OCI-LY7 (cell line): ENCODE data around the gene GAREM1. TPM values are rescaled to one million over a fixed set of nuclear protein-coding genes. Genes with fewer than 3 reads are reported as not detected.

ENCODE experiments used
- BruUV-seq: library from RNA; stranded (reverse); fragments of 400-500 nt; replicated peaks from 2 replicates; lab custom pipeline; 2021; lab: Mats Ljungman, UMichigan
- CTCF ChIA-PET: fragments of 300-600 bp; sonication (Branson Sonifier 250); formaldehyde crosslinking; loops from one replicate; lab custom pipeline; 2022; ENCODE audit warnings: antibody characterized with exemption; ENCODE audit not compliant: unreplicated experiment; lab: Charles Lee
- POLR2A ChIA-PET: fragments of 300-600 bp; sonication (Branson Sonifier 250); formaldehyde crosslinking; loops from one replicate; lab custom pipeline; 2022; ENCODE audit warnings: antibody characterized with exemption; lab: Charles Lee
- DNase-seq: peaks from one replicate; pipeline ENCODE4 v3.0.0-alpha.2; 2015; ENCODE audit warnings: low spot score
- H2AFZ ChIP-seq: fragments of 200-600 bp; sonication (generic), shearing (Covaris generic); 2 replicates; pipeline ENCODE4 v1.6.1; 2014; ENCODE audit warnings: mild to moderate bottlenecking, antibody characterized with exemption, low read length, moderate library complexity
- H3K27ac ChIP-seq: fragments of 200-600 bp; sonication (generic); 2 replicates; pipeline ENCODE4 v1.5.1; 2014; ENCODE audit warnings: mixed run types, low read depth, mild to moderate bottlenecking, moderate library complexity, low read length, inconsistent platforms; ENCODE audit not compliant: poor library complexity, severe bottlenecking
- H3K36me3 ChIP-seq: fragments of 200-600 bp; sonication (generic); 2 replicates; pipeline ENCODE4 v1.6.1; 2014; ENCODE audit warnings: mild to moderate bottlenecking, antibody characterized with exemption, low read length, moderate library complexity, mixed read lengths; ENCODE audit not compliant: insufficient read depth
- H3K4me1 ChIP-seq: fragments of 200-600 bp; sonication (generic); 2 replicates; pipeline ENCODE4 v1.5.1; 2014; ENCODE audit warnings: mild to moderate bottlenecking, low read length; ENCODE audit not compliant: insufficient read depth, poor library complexity, severe bottlenecking
- H3K4me2 ChIP-seq: fragments of 200-600 bp; sonication (generic); 2 replicates; pipeline ENCODE4 v1.6.1; 2014; ENCODE audit warnings: mild to moderate bottlenecking, low read length
- H3K4me3 ChIP-seq: fragments of 200-600 bp; sonication (generic); 2 replicates; pipeline ENCODE4 v1.5.1; 2014; ENCODE audit warnings: mild to moderate bottlenecking, low read depth, low read length; ENCODE audit not compliant: poor library complexity, severe bottlenecking
- H3K79me2 ChIP-seq: fragments of 200-600 bp; sonication (generic); 2 replicates; pipeline ENCODE4 v1.6.1; 2016; ENCODE audit warnings: low read depth, mild to moderate bottlenecking, low read length, moderate library complexity, mixed read lengths; ENCODE audit not compliant: insufficient read depth
- H3K9me2 ChIP-seq: fragments of 200-600 bp; sonication (generic); 2 replicates; pipeline ENCODE4 v1.6.1; 2016; ENCODE audit warnings: mild to moderate bottlenecking, low read length, mixed read lengths; ENCODE audit not compliant: insufficient read depth
- H3K9me3 ChIP-seq: fragments of 200-600 bp; sonication (generic); 2 replicates; pipeline ENCODE4 v1.6.1; 2014; ENCODE audit warnings: mild to moderate bottlenecking, mixed run types, low read length, mixed read lengths
- H4K20me1 ChIP-seq: fragments of 200-600 bp; sonication (generic); 2 replicates; pipeline ENCODE4 v1.6.1; 2014; ENCODE audit warnings: mild to moderate bottlenecking, antibody characterized with exemption, low read length, moderate library complexity, mixed read lengths; ENCODE audit not compliant: insufficient read depth
- CTCF ChIP-seq: fragments of 200-600 bp; sonication (generic); conservative IDR thresholded peaks from 2 replicates; pipeline ENCODE4 v1.5.1; 2014; ENCODE audit warnings: mild to moderate bottlenecking, antibody characterized with exemption, low read length, moderate library complexity, mixed read lengths
- EZH2phosphoT487 ChIP-seq: fragments of 200-600 bp; sonication (generic); IDR thresholded peaks from 2 replicates; pipeline ENCODE4 v1.6.1; 2018; ENCODE audit warnings: low read depth, borderline replicate concordance, mild to moderate bottlenecking, mixed run types, antibody characterized with exemption, low read length, moderate library complexity, mixed read lengths
- intact Hi-C: fragments of 100-400 bp; cut with micrococcal nuclease; formaldehyde crosslinking; loops from one replicate; pipeline ENCODE4 v1.10.0; 2022; ENCODE audit not compliant: unreplicated experiment
- total RNA-seq, 2 experiments: library from RNA; depleted of rRNA in 1 of 2; stranded (reverse); fragments of >200 nt in 1 of 2; shearing (Covaris generic) in 1 of 2; gene quantifications; 2 replicates each; pipeline ENCODE4 v1.2.3, GENCODE V29; 2014 to 2022

GAREM1 gene
- total RNA-seq, 2 experiments from 2014 or later = 1.0 to 2.7 TPM

- no peaks in the 10 kb centered on the region for H4K20me1 ChIP-seq
- H2AFZ ChIP-seq = no peak overlapping the region
- TF ChIP-seq EZH2phosphoT487 (no peak), CTCF (no peak)
- no peaks in the 10 kb centered on the region for H3K36me3 ChIP-seq
- no peak overlapping the region for H3K4me2 ChIP-seq
- H3K9me3 ChIP-seq = no peaks in the 10 kb centered on the region
- POLR2A ChIA-PET = no interaction called here
- no peak overlapping the region for H3K4me3 ChIP-seq
- H3K4me1 ChIP-seq = no peaks in the 10 kb centered on the region
- DNase-seq = no peak
- H3K79me2 ChIP-seq = no peaks in the 10 kb centered on the region
- no TSS peak for BruUV-seq
- CTCF ChIA-PET = no interaction called here
- H3K27ac ChIP-seq = no peak overlapping the region
- intact Hi-C loops = no loop called here
- no peaks in the 10 kb centered on the region for H3K9me2 ChIP-seq
Observed at GRCh38 chr18:32422201-32422600, 48.5 kb downstream of the GAREM1 start.

GRCh38 chr18:32420084-32420750 is 50.5 kb downstream of the GAREM1 start:
- intact Hi-C loops = no loop called here
- Histone ChIP-seq H3K36me3 (no peaks in the 10 kb centered on the region), H3K27ac (no peak overlapping the region), H3K79me2 (no peaks in the 10 kb centered on the region), H3K4me3 (no peak overlapping the region), H3K4me2 (no peak overlapping the region), H2AFZ (no peak overlapping the region), H3K4me1 (no peaks in the 10 kb centered on the region), H4K20me1 (no peaks in the 10 kb centered on the region), H3K9me3 (no peaks in the 10 kb centered on the region), H3K9me2 (no peaks in the 10 kb centered on the region)
- no TSS peak for BruUV-seq
- DNase-seq = no peak
- no peak for TF ChIP-seq CTCF
- no peak for TF ChIP-seq EZH2phosphoT487
- ChIA-PET POLR2A (no interaction called here), CTCF (no interaction called here)

GRCh38 chr18:32418148-32418547 is 52.5 kb downstream of the GAREM1 start:
- no peaks in the 10 kb centered on the region for H3K9me3 ChIP-seq
- ChIA-PET CTCF (no interaction called here), POLR2A (no interaction called here)
- H3K27ac ChIP-seq = no peak overlapping the region
- H3K4me2 ChIP-seq = no peak overlapping the region
- intact Hi-C loops = no loop called here
- TF ChIP-seq EZH2phosphoT487 = no peak
- no peak for TF ChIP-seq CTCF
- no peaks in the 10 kb centered on the region for H3K9me2 ChIP-seq
- no peaks in the 10 kb centered on the region for H3K36me3 ChIP-seq
- H3K4me1 ChIP-seq = no peaks in the 10 kb centered on the region
- no TSS peak for BruUV-seq
- no peaks in the 10 kb centered on the region for H4K20me1 ChIP-seq
- DNase-seq = no peak
- no peak overlapping the region for H2AFZ ChIP-seq
- H3K4me3 ChIP-seq = no peak overlapping the region
- no peaks in the 10 kb centered on the region for H3K79me2 ChIP-seq
